ENCODE results near the gene GCNA. TPM values are rescaled to one million over a fixed set of nuclear protein-coding genes. Genes with fewer than 3 reads are reported as not detected.

The GCNA gene
- total RNA-seq, 1 experiment from 2014 or later: 1.0 TPM

- TF ChIP-seq FOXP4 (CRISPR knock-in tag; IDR thresholded peaks at IDR 0.05): peak; percentile 69; the same call in 1 of the 2 replicates
- TF ChIP-seq JAZF1 (CRISPR knock-in tag; IDR thresholded peaks at IDR 0.05): no peak
- TF ChIP-seq ZNF317 (CRISPR knock-in tag; IDR thresholded peaks at IDR 0.05; ENCODE audit: borderline replicate concordance, low read depth): 0 out of 2 replicates have a peak, but pooled peaks have one; percentile 24
- TF ChIP-seq ZNF281 (CRISPR knock-in tag; IDR thresholded peaks at IDR 0.05): 0 out of 2 replicates have a peak, but pooled peaks have one; percentile 18
- TF ChIP-seq TEAD1 (CRISPR knock-in tag; IDR thresholded peaks at IDR 0.05): 0 out of 2 replicates have a peak, but pooled peaks have one; percentile 72
- TF ChIP-seq TEAD4 (CRISPR knock-in tag; IDR thresholded peaks at IDR 0.05): no peak
- TF ChIP-seq E2F5 (CRISPR knock-in tag; IDR thresholded peaks at IDR 0.05): peak; percentile 63; the same call in 1 of the 2 replicates
- TF ChIP-seq HMGXB4 (CRISPR knock-in tag; IDR thresholded peaks at IDR 0.05): peak; percentile 49; the same call in 1 of the 2 replicates
- TF ChIP-seq FOXK1 (CRISPR knock-in tag; IDR thresholded peaks at IDR 0.05): peak; percentile 85
- TF ChIP-seq SP1 (CRISPR knock-in tag; conservative IDR thresholded peaks at IDR 0.05): 0 out of 2 replicates have a peak, but pooled peaks have one; percentile 39
- peak; percentile 30; the same call in 1 of the 2 replicates for TF ChIP-seq MYBL2 (CRISPR knock-in tag; IDR thresholded peaks at IDR 0.05)
- TF ChIP-seq NFE2L1 (CRISPR knock-in tag; IDR thresholded peaks at IDR 0.05): peak; percentile 69; the same call in 1 of the 2 replicates
- TF ChIP-seq KAT7 (CRISPR knock-in tag; IDR thresholded peaks at IDR 0.05; ENCODE audit: borderline replicate concordance): peak; percentile 40; the same call in 1 of the 2 replicates
- peak; percentile 65; the same call in 1 of the 2 replicates for TF ChIP-seq GABPB1 (CRISPR knock-in tag; IDR thresholded peaks at IDR 0.05)
Observed at GRCh38 chrX:71532753-71533425, 45.3 kb upstream of the GCNA start, which contains the start of gene OGT (continued).

- Mint-ChIP-seq H3K4me3 (peak overlapping the region; percentile 95), H3K9me3 (peaks cover 11% of the 10 kb centered on the region), H3K27ac (peak overlapping the region; percentile 98), H3K4me1 (peaks cover 25% of the 10 kb centered on the region), H3K27me3 (ENCODE audit: low read depth) (no peaks in the 10 kb centered on the region), H3K36me3 (peaks cover 19% of the 10 kb centered on the region)
- no peak for DNase-seq (ENCODE audit: low spot score)
- no peak for ATAC-seq
- TF ChIP-seq IRF2 (CRISPR knock-in tag; IDR thresholded peaks at IDR 0.05; ENCODE audit: borderline replicate concordance, low read depth) (no peak), GABPB1 (CRISPR knock-in tag; IDR thresholded peaks at IDR 0.05) (peak; percentile 73), FOXK1 (CRISPR knock-in tag; IDR thresholded peaks at IDR 0.05) (no peak), MAX (CRISPR knock-in tag; IDR thresholded peaks at IDR 0.05) (no peak)
- POLR2A ChIA-PET: interaction anchor here (1.3 to 1.4 kb wide), 2 partner anchors 12 to 250 kb away, joined by 4 read pairs; partner anchors contain the start of gene NONO
- CTCF ChIA-PET: no interaction called here
Observed at GRCh38 chrX:71533516-71533850, 44.8 kb upstream of the GCNA start.

Measured in WTC11 (cell line).